ENCODE results near the gene ADPRM.

GRCh38 chr17:10754861-10755591 is 57.6 kb downstream of the ADPRM start:
- TF ChIP-seq ZNF629 (tag by site-specific recombination; IDR thresholded peaks at IDR 0.05), result no peak
- no peak for TF ChIP-seq ZNF19 (tag by site-specific recombination; IDR thresholded peaks at IDR 0.05; ENCODE audit: low read depth)
- no peak for TF ChIP-seq ZNF114 (tag by site-specific recombination; IDR thresholded peaks at IDR 0.05)
- no peak for TF ChIP-seq ZBTB49 (tag by site-specific recombination; IDR thresholded peaks at IDR 0.05; ENCODE audit: low read depth)
- TF ChIP-seq CTCF (tag by site-specific recombination; IDR thresholded peaks at IDR 0.05), result no peak

All from HEK293 (cell line).